ENCODE data around the gene EML4. TPM values are rescaled to one million over a fixed set of nuclear protein-coding genes. Genes with fewer than 3 reads are reported as not detected.
"Not testable (repeated sequence)": the region's sequence is repeated elsewhere in the genome, so short reads cannot be mapped to it uniquely, and the experiment has no call there.

The EML4 gene
- total RNA-seq, 1 experiment from 2014 or later: 18.5 TPM

DNA sequence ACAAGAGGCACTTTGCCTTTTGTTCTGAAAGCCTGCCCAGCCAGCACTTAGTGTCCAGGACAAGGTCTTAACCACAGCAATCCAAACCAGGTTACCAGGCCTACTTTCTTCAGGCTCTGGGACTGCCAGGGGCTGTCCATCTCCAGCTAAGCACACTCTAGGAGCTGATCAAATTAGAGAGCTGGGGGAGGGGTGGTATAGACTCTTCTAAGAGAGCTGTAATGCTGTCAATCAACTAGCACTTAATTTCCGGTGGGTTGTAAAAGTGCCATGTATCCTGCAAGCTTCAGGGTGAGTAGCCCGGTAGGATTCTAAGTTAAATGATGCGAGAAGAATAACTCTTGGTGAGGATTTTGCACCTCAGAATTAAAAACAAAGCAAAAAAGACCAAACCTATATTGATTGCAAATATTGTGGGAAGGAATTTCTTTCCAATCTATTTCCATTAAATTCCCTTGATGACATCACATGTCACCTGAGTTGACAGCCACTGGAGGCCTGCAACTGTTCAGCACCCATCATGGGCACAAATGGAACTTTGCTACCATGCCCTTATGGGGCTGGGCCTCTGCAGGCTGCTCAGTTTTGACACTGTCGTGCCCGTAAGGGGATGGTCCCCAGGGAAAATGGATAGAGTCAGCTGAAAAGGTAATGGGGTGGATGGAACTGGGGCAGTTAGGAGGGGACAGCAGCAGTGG is 200.5 kb downstream of the EML4 start:
- H3K27me3 ChIP-seq: no peaks in the 10 kb centered on the region; the same call in 1 of the 2 replicates
- DNase-seq: no peak
- no peak overlapping the region for H3K4me3 ChIP-seq
- H3K36me3 ChIP-seq: no peaks in the 10 kb centered on the region
- H3K9me3 ChIP-seq: no peaks in the 10 kb centered on the region

DNA sequence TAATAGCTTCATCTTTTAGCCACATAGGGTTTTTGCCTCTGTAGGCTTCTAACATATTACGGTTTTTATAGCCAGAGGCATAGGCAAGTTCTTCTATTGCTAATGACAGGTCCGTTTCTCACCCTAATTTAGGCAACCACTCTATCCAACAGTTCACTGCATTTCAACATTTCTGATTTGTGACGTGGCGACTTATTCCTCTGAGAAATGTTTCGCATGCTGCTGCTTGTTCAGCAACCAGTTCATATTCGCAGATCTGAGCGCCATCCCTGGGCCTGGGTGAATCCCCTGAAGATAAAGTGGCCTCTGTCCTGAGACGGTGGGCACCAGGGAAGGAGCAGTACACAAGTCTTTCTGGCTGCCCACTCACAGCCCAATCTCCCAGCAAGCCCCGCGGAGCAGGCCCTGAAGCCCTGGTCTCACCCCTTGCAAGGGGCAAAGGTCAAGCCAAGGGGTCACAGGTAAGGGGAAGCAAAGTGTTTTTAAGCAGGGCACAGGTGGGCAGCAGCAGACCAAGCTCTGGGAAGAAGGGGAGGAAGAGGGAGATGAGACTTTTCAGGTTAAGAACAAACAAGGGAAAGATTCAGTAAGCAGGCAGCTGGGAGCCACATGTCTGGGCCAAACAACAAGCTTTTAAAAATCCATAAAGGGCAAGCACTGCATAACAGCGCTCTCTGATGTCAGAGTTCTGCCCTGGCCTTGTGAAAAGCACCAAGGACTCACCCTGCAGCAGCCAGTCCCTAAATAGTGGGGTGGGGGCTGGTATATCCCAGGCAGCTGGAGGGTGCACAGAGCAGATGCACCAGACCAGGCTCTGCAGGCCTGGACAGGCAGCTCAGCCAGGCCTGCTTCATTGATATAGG is 202.7 kb downstream of the EML4 start:
- H3K27me3 ChIP-seq: no peaks in the 10 kb centered on the region; the same call in 1 of the 2 replicates
- H3K9me3 ChIP-seq: no peaks in the 10 kb centered on the region
- no peak for DNase-seq
- H3K4me3 ChIP-seq: no peak overlapping the region
- no peaks in the 10 kb centered on the region for H3K36me3 ChIP-seq

DNA sequence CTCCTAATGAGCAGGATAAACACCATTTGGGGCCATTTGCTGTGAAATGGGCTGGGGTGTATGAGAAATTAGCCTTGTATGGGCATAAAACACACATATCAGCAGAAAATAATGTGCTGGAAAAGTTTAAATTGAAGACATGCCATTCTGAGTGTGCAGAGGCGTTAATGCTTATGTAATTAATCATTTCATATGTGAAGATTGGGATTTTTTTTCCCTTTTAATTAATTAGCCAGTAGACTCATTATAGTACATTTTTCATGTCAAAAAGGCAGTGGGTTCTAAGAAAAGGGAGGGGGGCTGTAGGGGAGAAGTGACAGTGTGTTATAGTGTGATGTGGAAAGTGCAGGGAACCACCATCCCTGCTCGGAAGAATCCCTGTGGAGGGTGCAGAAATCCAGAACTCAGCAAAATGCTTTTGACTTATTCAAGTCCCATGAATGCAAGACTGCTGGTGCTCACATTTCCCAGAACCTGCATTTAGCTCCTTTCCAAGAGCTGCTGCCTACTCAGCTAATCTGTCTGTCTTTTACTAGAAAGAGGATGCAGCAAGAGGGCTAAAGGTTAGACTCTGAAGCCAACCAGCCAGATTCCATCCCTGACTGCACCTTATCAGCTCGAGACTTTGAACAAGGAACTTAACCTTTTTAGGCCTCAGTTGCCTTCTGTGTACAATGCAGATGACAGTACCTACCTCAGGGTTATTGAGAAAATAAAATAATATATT is 203.5 kb downstream of the EML4 start:
- Histone ChIP-seq H3K27me3 (no peaks in the 10 kb centered on the region), H3K4me3 (no peak overlapping the region), H3K36me3 (no peaks in the 10 kb centered on the region), H3K9me3 (no peaks in the 10 kb centered on the region)
- DNase-seq: no peak

DNA sequence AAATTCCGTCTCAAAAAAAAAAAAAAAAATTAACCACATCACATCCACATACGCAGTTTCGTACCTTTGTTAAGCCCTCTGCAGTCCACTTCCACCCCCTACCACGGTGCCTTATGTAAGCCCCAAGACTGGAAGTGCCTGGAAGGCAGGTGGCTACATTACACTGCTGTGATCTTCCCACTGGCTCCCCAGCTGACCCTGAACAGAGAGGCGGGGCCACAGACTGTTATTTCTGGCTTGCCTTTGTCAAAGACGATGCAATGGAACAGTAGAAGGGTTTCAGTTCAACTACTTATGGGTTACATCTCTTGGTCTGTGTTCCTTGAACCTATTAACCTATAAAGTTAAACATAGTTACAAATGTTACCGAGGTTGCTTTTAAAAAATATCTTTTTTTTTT is 207.6 kb downstream of the EML4 start:
- Histone ChIP-seq H3K9me3 (no peaks in the 10 kb centered on the region), H3K36me3 (no peaks in the 10 kb centered on the region), H3K4me3 (no peak overlapping the region), H3K27me3 (no peaks in the 10 kb centered on the region)
- DNase-seq: no peak

DNA sequence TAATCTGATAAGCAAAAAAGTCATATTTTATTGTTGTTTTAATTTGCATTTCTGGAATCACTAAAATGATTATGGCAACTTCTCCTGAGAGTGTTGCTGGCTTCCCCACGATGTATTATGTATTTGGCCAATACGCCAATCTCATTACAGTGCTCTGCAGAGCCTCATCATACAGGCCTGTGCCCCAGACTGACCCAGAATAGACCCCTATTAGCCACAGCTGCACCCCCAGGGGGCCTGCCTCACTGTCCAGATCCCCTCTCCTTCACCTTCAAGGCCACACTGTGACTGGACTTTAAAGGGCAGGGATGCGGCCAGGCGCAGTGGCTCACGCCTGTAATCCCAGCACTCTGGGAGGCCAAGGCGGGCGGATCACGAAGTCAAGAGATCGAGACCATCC is 209.3 kb downstream of the EML4 start:
- Histone ChIP-seq H3K4me3 (no peak overlapping the region), H3K27me3 (no peaks in the 10 kb centered on the region), H3K9me3 (no peaks in the 10 kb centered on the region), H3K36me3 (no peaks in the 10 kb centered on the region)
- DNase-seq: no peak

DNA sequence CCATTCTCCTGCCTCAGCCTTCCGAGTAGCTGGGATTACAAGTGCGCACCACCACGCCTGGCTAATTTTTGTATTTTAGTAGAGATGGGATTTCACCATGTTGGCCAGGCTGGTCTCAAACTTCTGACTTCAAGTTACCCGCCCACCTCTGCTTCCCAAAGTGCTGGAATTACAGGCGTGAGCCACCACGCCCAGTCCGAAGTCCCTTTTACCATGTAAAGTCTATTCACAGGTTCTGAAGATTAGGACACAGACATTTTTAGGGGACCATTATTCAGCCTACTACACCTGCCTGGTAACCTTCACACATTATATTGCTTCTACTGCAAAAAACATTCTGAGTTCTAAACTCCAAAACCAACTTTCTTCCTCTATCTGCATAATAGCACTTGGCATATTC is 210.9 kb downstream of the EML4 start:
- H3K36me3 ChIP-seq, H3K27me3 ChIP-seq, DNase-seq, H3K9me3 ChIP-seq, H3K4me3 ChIP-seq: not testable (repeated sequence)

DNA sequence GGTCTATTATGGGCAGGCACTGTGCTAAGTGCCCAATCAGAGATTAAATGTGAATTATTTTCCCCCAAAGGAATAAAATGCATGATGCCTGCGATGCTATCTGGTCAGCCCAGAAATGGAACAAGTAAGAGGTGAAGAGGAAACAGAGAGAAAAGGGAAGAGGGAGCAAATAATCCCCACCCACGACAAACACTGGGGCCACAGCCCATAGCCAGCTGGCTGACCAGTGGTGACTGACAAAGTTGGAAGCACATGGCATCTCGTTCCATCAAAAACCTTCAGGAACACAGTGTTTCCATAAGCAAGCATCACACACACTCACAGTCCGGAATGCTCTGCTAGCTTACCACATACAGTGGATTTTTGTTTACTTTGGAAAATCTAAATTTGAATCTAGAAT is 213.0 kb downstream of the EML4 start:
- Histone ChIP-seq H3K9me3 (no peaks in the 10 kb centered on the region), H3K36me3 (no peaks in the 10 kb centered on the region), H3K27me3 (no peaks in the 10 kb centered on the region), H3K4me3 (no peak overlapping the region)
- no peak for DNase-seq

Other genes with a start within 250 kb of the EML4 start
- gene PKDCC, start 121.3 kb upstream of the EML4 start, total RNA-seq (2014; rRNA removed; shearing (Covaris generic); ENCODE audit: low replicate concordance): 24.0 and 36.0 TPM in 2 replicates
- 149 and 254 TPM in 2 replicates for gene COX7A2L, start 191.9 kb downstream of the EML4 start, total RNA-seq (2014; rRNA removed; shearing (Covaris generic); ENCODE audit: low replicate concordance)